Thyroid gland (tissue), 4 donors: ENCODE measurements around the gene FEV.

Experiments used
- CTCF ChIP-seq, 6 experiments: fragments of 200-600 bp in 3 of 6; fragments of 450-650 bp in 3 of 6; sonication (generic) in 3 of 6; IDR thresholded peaks; one replicate each; pipeline ENCODE4 v1.5.1; 2016 to 2019; ENCODE audit warnings: antibody characterized with exemption in 6 of 6, mild to moderate bottlenecking in 2 of 6, inconsistent platforms in 1 of 6, moderate library complexity in 1 of 6
- POLR2A ChIP-seq, 2 donors: fragments of 450-650 bp; IDR thresholded peaks; one replicate each; pipeline ENCODE4 v1.6.1; 2017; ENCODE audit warnings: antibody characterized with exemption in 2 of 2, mild to moderate bottlenecking in 2 of 2, moderate library complexity in 1 of 2

DNA sequence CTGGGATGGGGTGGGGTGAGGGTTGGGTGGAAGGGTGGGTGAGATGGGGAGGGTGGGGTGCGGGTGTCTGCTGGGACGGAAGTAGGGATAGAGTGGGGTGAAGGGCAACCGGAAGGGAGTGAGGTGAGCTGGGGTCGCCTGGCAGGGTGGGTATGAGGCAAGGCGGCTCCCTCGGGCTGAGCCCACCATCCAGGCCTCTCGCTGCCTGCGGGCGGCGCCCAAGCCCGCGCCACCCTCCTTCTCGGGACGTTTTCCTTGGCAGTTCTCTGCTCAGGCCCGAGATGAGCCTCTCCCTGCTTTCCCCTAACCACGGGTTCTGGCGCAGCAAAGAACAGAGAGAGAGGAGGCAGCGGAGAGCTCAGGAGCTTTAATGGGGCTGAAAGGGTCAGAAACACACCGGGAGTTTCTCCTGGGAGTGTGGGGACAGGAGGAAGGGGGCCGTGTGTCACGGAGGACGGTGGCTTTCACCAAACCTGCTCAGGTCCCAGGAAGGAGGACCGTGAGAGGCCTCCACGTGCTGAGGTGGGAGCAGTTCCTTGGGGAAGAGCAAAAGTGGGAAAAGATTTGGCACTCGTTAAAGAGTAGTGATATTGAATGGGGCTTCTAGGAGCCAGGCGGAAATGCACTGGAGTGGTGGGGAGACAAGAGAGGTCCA is 4.1 kb downstream of the FEV start:
- TF ChIP-seq CTCF (IDR thresholded peaks at IDR 0.05) (no peak), POLR2A (IDR thresholded peaks at IDR 0.05) (no peak)
